Immature natural killer cell (primary cell): Measurements from ENCODE around the gene LCLAT1. TPM values are rescaled to one million over a fixed set of nuclear protein-coding genes. Genes with fewer than 3 reads are reported as not detected.

Experiments used
- DNase-seq, 3 donors: peaks; one replicate each; pipeline ENCODE4 v3.0.0; 2022; ENCODE audit warnings: mixed read lengths in 1 of 3
- H3K27ac Mint-ChIP-seq, 6 donors: one replicate each; pipeline ENCODE4 v1.8.0; 2020; ENCODE audit warnings: mixed read lengths in 6 of 6, mild to moderate bottlenecking in 5 of 6, inconsistent platforms in 4 of 6, moderate library complexity in 3 of 6
- H3K27me3 Mint-ChIP-seq, 3 donors: one replicate each; pipeline ENCODE4 v1.8.0; 2020 to 2021; ENCODE audit warnings: low read depth in 3 of 3, mild to moderate bottlenecking in 3 of 3, mixed read lengths in 3 of 3, moderate library complexity in 3 of 3, inconsistent platforms in 1 of 3
- H3K36me3 Mint-ChIP-seq, 3 donors: one replicate each; pipeline ENCODE4 v1.8.0; 2020; ENCODE audit warnings: mixed read lengths in 3 of 3, inconsistent platforms in 2 of 3, mild to moderate bottlenecking in 2 of 3
- H3K4me1 Mint-ChIP-seq, 2 donors: one replicate each; pipeline ENCODE4 v1.8.0; 2020; ENCODE audit warnings: inconsistent platforms in 2 of 2, mild to moderate bottlenecking in 2 of 2, mixed read lengths in 2 of 2, moderate library complexity in 1 of 2
- H3K4me3 Mint-ChIP-seq, 5 donors: one replicate each; pipeline ENCODE4 v1.8.0; 2020; ENCODE audit warnings: mild to moderate bottlenecking in 5 of 5, mixed read lengths in 5 of 5, inconsistent platforms in 3 of 5, moderate library complexity in 3 of 5
- H3K9me3 Mint-ChIP-seq, 6 donors: one replicate each; pipeline ENCODE4 v1.8.0; 2020; ENCODE audit warnings: mild to moderate bottlenecking in 6 of 6, mixed read lengths in 6 of 6, inconsistent platforms in 4 of 6, moderate library complexity in 3 of 6
- polyA plus RNA-seq, 3 donors: library from polyadenylated mRNA; unstranded; fragments of 300-500 nt; fragmentation: Illumina TruSeq; gene quantifications; one replicate each; pipeline ENCODE4 v1.2.3, GENCODE V29; 2021

LCLAT1 gene
- polyA plus RNA-seq, 3 donors from 2014 or later: 4.7 to 13.5 (median 5.4) TPM

- Mint-ChIP-seq H3K9me3 (peaks cover 0 to 13% (median 3%) of the 10 kb centered on the region in 6 donors), H3K4me1 (peaks cover 0 to 6% of the 10 kb centered on the region in 2 donors), H3K4me3 (no peak overlapping the region), H3K27me3 (peaks cover 0 to 4% (median 3%) of the 10 kb centered on the region in 3 donors), H3K36me3 (peaks cover 1% of the 10 kb centered on the region in 3 donors), H3K27ac (no peak overlapping the region)
- DNase-seq: no peak
Observed at GRCh38 chr2:30664761-30665358, 217.8 kb downstream of the LCLAT1 start.

GRCh38 chr2:30665761-30666265 lies 218.8 kb downstream of the LCLAT1 start:
- DNase-seq: no peak
- Mint-ChIP-seq H3K4me3 (no peak overlapping the region), H3K36me3 (peaks cover 3 to 8% (median 3%) of the 10 kb centered on the region in 3 donors), H3K4me1 (peaks cover 0 to 6% of the 10 kb centered on the region in 2 donors), H3K27ac (no peak overlapping the region), H3K9me3 (peaks cover 3 to 22% (median 7%) of the 10 kb centered on the region in 6 donors), H3K27me3 (peaks cover 0 to 3% (median 2%) of the 10 kb centered on the region in 3 donors)

GRCh38 chr2:30666266-30666874 lies 219.3 kb downstream of the LCLAT1 start:
- no peak for DNase-seq
- no peak overlapping the region for H3K4me3 Mint-ChIP-seq
- H3K27ac Mint-ChIP-seq: no peak overlapping the region
- H3K4me1 Mint-ChIP-seq: peaks cover 0 to 6% of the 10 kb centered on the region in 2 donors
- H3K27me3 Mint-ChIP-seq: peaks cover 0 to 3% (median 2%) of the 10 kb centered on the region in 3 donors
- H3K36me3 Mint-ChIP-seq: peaks cover 3 to 8% (median 3%) of the 10 kb centered on the region in 3 donors
- peaks cover 4 to 22% (median 7%) of the 10 kb centered on the region in 6 donors for H3K9me3 Mint-ChIP-seq

GRCh38 chr2:30670453-30670852 lies 223.4 kb downstream of the LCLAT1 start:
- H3K27me3 Mint-ChIP-seq: peaks cover 1 to 6% (median 3%) of the 10 kb centered on the region in 3 donors
- H3K9me3 Mint-ChIP-seq: peaks cover 4 to 22% (median 7%) of the 10 kb centered on the region in 6 donors
- H3K4me3 Mint-ChIP-seq: no peak overlapping the region
- peaks cover 0 to 6% of the 10 kb centered on the region in 2 donors for H3K4me1 Mint-ChIP-seq
- H3K27ac Mint-ChIP-seq: no peak overlapping the region
- no peak for DNase-seq
- peaks cover 3 to 8% (median 3%) of the 10 kb centered on the region in 3 donors for H3K36me3 Mint-ChIP-seq

- Mint-ChIP-seq H3K4me1 (no peaks in the 10 kb centered on the region), H3K27ac (no peak overlapping the region), H3K27me3 (peaks cover 3 to 6% (median 6%) of the 10 kb centered on the region in 3 donors), H3K4me3 (no peak overlapping the region), H3K36me3 (peaks cover 3 to 8% (median 3%) of the 10 kb centered on the region in 3 donors), H3K9me3 (peaks cover 4 to 22% (median 7%) of the 10 kb centered on the region in 6 donors)
- no peak for DNase-seq
Observed at GRCh38 chr2:30673127-30673526, 226.1 kb downstream of the LCLAT1 start.

GRCh38 chr2:30675758-30676157 lies 228.7 kb downstream of the LCLAT1 start:
- peaks cover 0 to 2% (median 0%) of the 10 kb centered on the region in 6 donors for H3K9me3 Mint-ChIP-seq
- peaks cover 2 to 8% (median 2%) of the 10 kb centered on the region in 3 donors for H3K27me3 Mint-ChIP-seq
- no peak overlapping the region for H3K27ac Mint-ChIP-seq
- H3K4me3 Mint-ChIP-seq: no peak overlapping the region
- H3K36me3 Mint-ChIP-seq: no peaks in the 10 kb centered on the region
- DNase-seq: no peak
- no peaks in the 10 kb centered on the region for H3K4me1 Mint-ChIP-seq

GRCh38 chr2:30677231-30677630 lies 230.2 kb downstream of the LCLAT1 start:
- Mint-ChIP-seq H3K4me3 (no peak overlapping the region), H3K4me1 (no peaks in the 10 kb centered on the region), H3K27me3 (peaks cover under 1 to 8% (median 3%) of the 10 kb centered on the region in 3 donors), H3K9me3 (no peaks in the 10 kb centered on the region), H3K36me3 (no peaks in the 10 kb centered on the region), H3K27ac (no peak overlapping the region)
- DNase-seq: no peak

GRCh38 chr2:30677861-30678385 lies 230.9 kb downstream of the LCLAT1 start:
- no peak for DNase-seq
- H3K27ac Mint-ChIP-seq: no peak overlapping the region
- H3K4me3 Mint-ChIP-seq: no peak overlapping the region
- no peaks in the 10 kb centered on the region for H3K9me3 Mint-ChIP-seq
- H3K27me3 Mint-ChIP-seq: peaks cover 3 to 8% (median 4%) of the 10 kb centered on the region in 3 donors
- H3K36me3 Mint-ChIP-seq: no peaks in the 10 kb centered on the region
- no peaks in the 10 kb centered on the region for H3K4me1 Mint-ChIP-seq

GRCh38 chr2:30678410-30679137 lies 231.5 kb downstream of the LCLAT1 start:
- Mint-ChIP-seq H3K36me3 (no peaks in the 10 kb centered on the region), H3K4me3 (no peak overlapping the region), H3K9me3 (no peaks in the 10 kb centered on the region), H3K27ac (no peak overlapping the region), H3K27me3 (peaks cover 3 to 7% (median 4%) of the 10 kb centered on the region in 3 donors), H3K4me1 (no peaks in the 10 kb centered on the region)
- DNase-seq: no peak

- Mint-ChIP-seq H3K36me3 (no peaks in the 10 kb centered on the region), H3K27me3 (peaks cover 2 to 7% (median 4%) of the 10 kb centered on the region in 3 donors)
- no peak for DNase-seq
Observed at GRCh38 chr2:30679426-30680088, 232.5 kb downstream of the LCLAT1 start.

GRCh38 chr2:30680121-30680520 lies 233.1 kb downstream of the LCLAT1 start:
- no peak for DNase-seq

More at GRCh38 chr2:30679426-30680088, 232.5 kb downstream of the LCLAT1 start:
- H3K4me3 Mint-ChIP-seq: no peak overlapping the region
- no peaks in the 10 kb centered on the region for H3K9me3 Mint-ChIP-seq
- H3K4me1 Mint-ChIP-seq: no peaks in the 10 kb centered on the region
- H3K27ac Mint-ChIP-seq: no peak overlapping the region

GRCh38 chr2:30681022-30681421 lies 234.0 kb downstream of the LCLAT1 start:
- peak overlapping the region in 1 of 6 donors; percentile 71 for H3K27ac Mint-ChIP-seq
- H3K4me1 Mint-ChIP-seq: no peaks in the 10 kb centered on the region
- H3K27me3 Mint-ChIP-seq: peaks cover 2 to 7% (median 4%) of the 10 kb centered on the region in 3 donors
- no peaks in the 10 kb centered on the region for H3K9me3 Mint-ChIP-seq
- H3K36me3 Mint-ChIP-seq: no peaks in the 10 kb centered on the region
- DNase-seq: no peak
- H3K4me3 Mint-ChIP-seq: no peak overlapping the region

More at GRCh38 chr2:30680121-30680520, 233.1 kb downstream of the LCLAT1 start:
- Mint-ChIP-seq H3K4me3 (no peak overlapping the region), H3K4me1 (no peaks in the 10 kb centered on the region), H3K27me3 (peaks cover 2 to 7% (median 4%) of the 10 kb centered on the region in 3 donors), H3K27ac (no peak overlapping the region), H3K9me3 (no peaks in the 10 kb centered on the region), H3K36me3 (no peaks in the 10 kb centered on the region)

- Mint-ChIP-seq H3K9me3 (no peaks in the 10 kb centered on the region), H3K36me3 (no peaks in the 10 kb centered on the region), H3K27me3 (peaks cover 2 to 5% (median 2%) of the 10 kb centered on the region in 3 donors), H3K4me3 (no peak overlapping the region), H3K27ac (no peak overlapping the region), H3K4me1 (no peaks in the 10 kb centered on the region)
- no peak for DNase-seq
Observed at GRCh38 chr2:30683236-30683956, 236.3 kb downstream of the LCLAT1 start.
